HG03442 (cell line): ENCODE measurements around the gene EMILIN3.

Experiments used
- ATAC-seq: cut with Tn5 transposase; IDR thresholded peaks from one replicate; pipeline ENCODE4 v1.9.1; 2021; ENCODE audit warnings: mild to moderate bottlenecking, moderate library complexity; ENCODE audit not compliant: unreplicated experiment

EMILIN3 gene

GRCh38 chr20:41366546-41367392 is at the start of gene EMILIN3:
Gene EMILIN3 (minus strand): TSS chr20:41366818. CDS start chr20:41366634, 184 bp downstream.
- ATAC-seq: no peak

- no peak for ATAC-seq
These were observed 48.6 kb upstream of the EMILIN3 start for GRCh38 chr20:41415191-41415590.

GRCh38 chr20:41413169-41413568 is 46.6 kb upstream of the EMILIN3 start:
- no peak for ATAC-seq

- ATAC-seq: no peak
These were observed 45.9 kb upstream of the EMILIN3 start for GRCh38 chr20:41412324-41413120.

- ATAC-seq: no peak
These were observed 44.8 kb upstream of the EMILIN3 start for GRCh38 chr20:41411391-41411847.

GRCh38 chr20:41408986-41409385 is 42.4 kb upstream of the EMILIN3 start:
- no peak for ATAC-seq

- ATAC-seq: peak; percentile 67
These were observed 41.7 kb upstream of the EMILIN3 start for GRCh38 chr20:41408156-41408794.

- ATAC-seq: no peak
These were observed 41.0 kb upstream of the EMILIN3 start for GRCh38 chr20:41407607-41408006.

- ATAC-seq: no peak
These were observed 40.4 kb upstream of the EMILIN3 start for GRCh38 chr20:41406896-41407444.

- no peak for ATAC-seq
These were observed 39.7 kb upstream of the EMILIN3 start for GRCh38 chr20:41406353-41406752.

- no peak for ATAC-seq
These were observed 38.8 kb upstream of the EMILIN3 start for GRCh38 chr20:41405436-41405835.

- ATAC-seq: no peak
These were observed 37.0 kb upstream of the EMILIN3 start for GRCh38 chr20:41403604-41404003.

GRCh38 chr20:41398408-41398807 is 31.8 kb upstream of the EMILIN3 start:
- ATAC-seq: no peak

GRCh38 chr20:41395667-41396664 is 29.3 kb upstream of the EMILIN3 start:
- no peak for ATAC-seq

- no peak for ATAC-seq
These were observed 28.5 kb upstream of the EMILIN3 start for GRCh38 chr20:41394931-41395666.

- no peak for ATAC-seq
These were observed 27.5 kb upstream of the EMILIN3 start for GRCh38 chr20:41394081-41394480.

- ATAC-seq: no peak
These were observed 27.1 kb upstream of the EMILIN3 start for GRCh38 chr20:41393705-41394066.

- ATAC-seq: no peak
These were observed 26.5 kb upstream of the EMILIN3 start for GRCh38 chr20:41392871-41393704.
